HG02759 (cell line): ENCODE data around the gene ADARB1.

Experiments used
- ATAC-seq: cut with Tn5 transposase; IDR thresholded peaks from one replicate; pipeline ENCODE4 v1.9.1; 2021; ENCODE audit warnings: mild to moderate bottlenecking, moderate library complexity; ENCODE audit not compliant: unreplicated experiment

ADARB1 gene

GRCh38 chr21:45146801-45147200 lies 72.4 kb downstream of the ADARB1 start:
- ATAC-seq: no peak

- no peak for ATAC-seq
Observed at GRCh38 chr21:45147473-45148315, 73.3 kb downstream of the ADARB1 start.

DNA sequence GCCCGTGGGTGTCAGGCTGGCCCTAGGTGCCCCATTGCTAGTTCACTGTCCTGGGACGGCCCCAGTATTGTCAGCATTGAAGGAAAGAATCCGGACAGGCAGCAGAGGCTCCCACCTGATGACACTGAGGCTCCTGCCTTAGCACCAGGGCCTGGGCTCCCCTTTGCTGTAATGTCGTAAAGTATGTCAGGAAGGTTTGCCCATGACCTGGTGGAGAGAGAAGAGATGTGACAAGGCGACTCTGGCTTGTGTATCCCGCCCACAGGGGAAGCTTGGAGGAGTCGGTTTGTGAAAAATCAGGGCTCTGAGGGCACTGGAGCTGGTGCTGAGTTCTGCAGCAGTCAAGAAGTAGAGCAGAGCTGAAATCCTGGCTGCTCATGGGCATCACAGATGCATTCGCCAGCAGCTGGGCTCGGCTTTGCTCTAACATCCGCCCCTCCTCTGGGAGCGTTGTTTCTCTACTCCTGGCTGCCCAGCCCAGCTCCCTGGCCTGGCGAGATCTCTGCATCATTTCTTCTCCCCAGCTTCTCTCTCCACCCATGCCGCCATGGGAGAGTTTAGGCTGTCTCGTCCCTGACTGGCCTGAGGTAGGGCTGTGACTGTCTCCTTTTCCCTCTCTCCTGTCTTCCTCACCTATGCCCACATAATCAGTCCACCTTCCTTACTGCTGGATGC lies 74.1 kb downstream of the ADARB1 start:
- no peak for ATAC-seq

GRCh38 chr21:45149021-45149420 lies 74.6 kb downstream of the ADARB1 start:
- ATAC-seq: no peak

DNA sequence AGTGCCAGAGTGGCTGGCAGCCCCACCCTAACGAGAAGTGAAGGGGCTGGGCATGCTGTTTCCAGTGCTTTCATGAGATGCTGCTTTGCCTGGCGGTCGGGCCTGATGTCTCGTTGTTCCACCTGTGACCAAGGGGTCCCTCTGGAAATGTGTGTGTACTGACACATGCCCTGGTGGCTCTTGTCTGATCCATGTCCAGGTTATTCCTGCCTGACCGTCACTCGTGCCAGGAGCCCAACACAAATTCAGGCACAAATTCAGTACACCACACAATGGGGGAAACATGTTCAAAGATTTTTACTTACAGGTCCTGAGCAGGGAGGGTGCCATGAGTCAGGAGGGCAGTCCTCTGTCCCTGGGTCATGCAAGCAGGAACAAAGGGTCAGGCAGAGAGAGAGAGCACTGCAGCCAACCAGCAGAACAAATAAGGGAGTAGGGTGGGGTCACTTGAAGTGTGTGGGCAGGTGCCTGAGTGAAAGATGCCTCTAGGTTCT lies 76.3 kb downstream of the ADARB1 start:
- ATAC-seq: no peak

GRCh38 chr21:45151445-45152160 lies 77.2 kb downstream of the ADARB1 start:
- no peak for ATAC-seq

- ATAC-seq: no peak
Observed at GRCh38 chr21:45152265-45152746, 77.9 kb downstream of the ADARB1 start.

- no peak for ATAC-seq
Observed at GRCh38 chr21:45153358-45154318, 79.3 kb downstream of the ADARB1 start.

GRCh38 chr21:45154511-45155508 lies 80.4 kb downstream of the ADARB1 start:
- ATAC-seq: no peak

GRCh38 chr21:45155910-45156309 lies 81.5 kb downstream of the ADARB1 start:
- no peak for ATAC-seq

DNA sequence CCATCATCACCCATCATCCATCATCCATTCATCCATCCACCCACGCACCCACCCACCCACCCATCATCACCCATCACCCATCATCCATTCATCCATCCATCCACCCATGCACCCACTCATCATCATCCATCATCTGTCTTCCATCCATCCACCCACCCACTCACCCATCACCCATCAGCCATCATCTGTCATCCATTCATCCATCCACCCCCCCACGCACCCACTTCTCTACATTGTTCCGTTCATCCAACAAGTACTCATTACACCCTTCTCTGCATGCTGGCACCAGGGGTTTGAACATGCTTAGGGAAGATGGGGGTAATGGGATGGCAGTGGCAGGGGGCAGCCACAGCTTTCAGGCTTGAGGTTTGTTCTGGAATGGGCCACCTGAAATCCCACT lies 82.1 kb downstream of the ADARB1 start:
- no peak for ATAC-seq

- ATAC-seq: no peak
Observed at GRCh38 chr21:45157932-45158331, 83.6 kb downstream of the ADARB1 start.

DNA sequence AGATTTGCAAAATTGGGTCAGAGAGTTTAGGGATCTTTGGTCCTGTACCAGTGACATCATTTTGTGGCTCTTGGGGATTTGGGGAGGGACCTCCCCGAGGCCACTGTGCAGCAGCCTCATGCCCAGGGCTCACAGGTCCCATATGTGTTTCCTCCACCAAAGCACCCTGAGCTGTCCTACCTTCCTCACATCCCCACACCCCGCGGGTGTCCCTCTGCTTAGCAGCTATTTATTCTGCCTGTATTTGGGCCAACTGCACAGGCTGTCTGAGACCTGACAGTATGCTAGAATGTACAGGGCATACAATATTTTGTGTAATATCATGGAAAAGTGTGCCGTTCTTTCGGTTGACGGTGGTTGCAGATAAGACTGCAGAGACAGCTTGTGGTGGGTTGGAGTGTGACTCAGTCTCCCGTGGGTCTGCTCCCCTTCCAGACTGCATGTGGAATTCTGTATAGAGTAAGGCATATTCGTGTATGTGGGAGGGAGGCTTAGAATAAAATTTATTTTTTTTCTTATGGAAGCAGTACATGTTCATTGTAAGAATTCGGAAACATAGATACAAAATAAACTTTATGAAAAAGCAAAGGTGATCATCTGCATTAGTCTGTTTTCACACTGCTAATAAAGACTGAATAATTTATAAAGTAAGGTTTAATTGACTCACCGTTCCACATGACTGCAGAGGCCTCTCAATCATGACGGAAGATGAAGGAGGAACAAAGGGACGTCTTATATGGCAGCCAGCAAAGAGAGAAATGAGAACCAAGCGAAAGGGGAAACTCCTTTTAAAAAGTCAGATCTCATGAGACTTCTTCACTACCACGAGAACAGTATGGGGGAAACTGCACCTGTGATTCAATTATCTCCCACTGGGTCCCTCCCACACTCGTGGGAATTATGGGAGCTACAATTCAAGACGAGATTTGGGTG lies 84.4 kb downstream of the ADARB1 start:
- ATAC-seq: no peak

DNA sequence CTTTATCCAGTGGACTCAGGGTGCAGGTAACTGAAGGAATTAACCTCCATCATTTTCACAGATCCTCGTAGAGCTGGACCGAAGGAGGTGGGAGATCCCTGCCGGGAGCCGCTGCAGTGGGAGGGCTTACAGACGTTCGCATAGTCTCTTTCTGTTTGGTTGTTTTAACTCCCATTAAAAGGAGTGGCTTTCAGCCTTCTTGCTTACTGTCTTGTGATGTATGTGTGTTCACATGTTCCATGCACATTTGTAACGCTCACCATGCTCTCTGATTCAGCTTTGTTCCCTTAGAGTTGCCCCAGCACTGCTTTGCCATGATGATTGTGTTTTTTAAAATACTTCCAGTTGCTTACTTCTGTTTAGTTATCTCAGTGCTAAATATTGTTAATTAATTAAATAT lies 85.8 kb downstream of the ADARB1 start:
- no peak for ATAC-seq

DNA sequence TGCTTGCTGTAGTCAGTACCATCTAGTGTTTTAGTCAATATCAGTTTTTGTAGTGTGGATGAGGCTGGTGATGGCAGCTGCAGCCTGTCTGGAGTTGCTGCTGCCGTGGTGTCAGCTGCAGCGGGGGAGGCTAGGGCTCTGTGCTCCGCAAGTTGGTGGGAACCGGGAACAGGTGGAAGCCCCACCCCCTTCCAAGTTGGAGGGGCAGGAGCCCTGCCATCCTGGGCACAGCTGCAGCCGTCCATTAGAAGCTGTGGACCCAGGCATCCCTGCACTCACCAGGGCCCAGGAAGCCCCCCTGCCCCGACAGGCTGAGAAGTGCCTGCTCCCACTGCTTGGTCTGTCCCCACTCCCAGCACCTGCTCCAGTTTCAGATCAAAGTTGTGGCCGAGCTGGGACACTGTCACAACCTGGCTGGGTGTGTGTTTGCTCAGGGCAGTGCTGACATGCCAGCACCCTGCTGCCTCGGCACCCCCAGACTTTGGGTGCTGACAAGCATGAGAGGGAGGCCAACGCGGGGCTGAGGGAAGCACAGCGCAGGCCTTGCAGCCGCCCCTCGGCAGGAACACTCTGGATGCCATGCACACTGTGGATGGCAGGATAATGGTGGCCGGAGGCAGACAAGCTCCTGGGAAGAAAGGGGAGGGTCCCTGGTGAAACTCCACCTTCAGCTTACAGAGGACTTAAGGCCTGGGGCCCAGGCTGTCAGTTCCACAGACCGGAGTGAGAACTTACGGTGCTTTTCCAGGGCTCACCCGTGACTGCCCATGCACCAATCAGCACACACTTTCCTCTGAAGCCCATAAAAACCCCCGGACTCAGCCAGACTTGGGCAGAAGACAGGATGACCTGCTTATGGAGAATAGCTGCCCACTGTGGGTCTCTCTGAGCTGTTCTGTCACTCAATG lies 86.9 kb downstream of the ADARB1 start:
- ATAC-seq: no peak

DNA sequence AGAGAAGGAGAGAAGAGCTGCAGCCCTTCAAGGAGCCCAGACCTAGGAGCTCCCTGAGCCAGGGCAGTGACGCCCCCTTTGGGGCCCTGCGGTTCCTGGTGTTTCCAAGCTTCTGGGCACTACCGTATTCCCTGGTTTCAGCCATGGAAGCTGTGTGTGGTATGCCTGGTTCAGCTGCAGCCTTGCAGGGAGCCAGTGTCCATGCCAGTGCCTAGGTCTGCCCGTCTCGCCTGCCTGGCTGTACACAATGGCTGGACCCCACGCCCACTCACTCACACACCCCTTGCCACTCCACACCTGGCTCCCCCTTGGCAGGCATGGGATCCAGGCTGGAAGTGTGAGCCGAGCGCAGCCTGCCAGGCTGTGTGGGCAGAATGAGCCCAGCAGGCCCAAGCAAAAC lies 87.7 kb downstream of the ADARB1 start:
- ATAC-seq: no peak

DNA sequence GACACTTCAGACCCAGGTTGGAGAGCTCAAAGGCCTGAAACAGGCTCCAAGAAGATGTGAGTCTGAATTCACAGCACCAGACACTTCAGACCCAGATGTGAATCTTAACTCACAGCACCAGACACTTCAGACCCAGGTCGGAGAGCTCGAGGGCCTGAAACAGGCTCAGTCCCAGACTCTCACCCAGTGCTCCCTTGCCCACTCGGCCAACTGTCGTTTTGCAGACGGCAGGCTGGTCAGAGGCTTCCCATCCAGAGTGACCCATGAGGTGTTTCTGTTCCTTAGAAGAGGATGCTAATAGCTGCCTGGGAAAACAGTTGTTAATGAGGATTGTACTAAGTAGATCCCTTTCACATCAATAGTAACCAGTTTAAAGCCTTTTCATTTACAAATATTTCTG lies 88.4 kb downstream of the ADARB1 start:
- ATAC-seq: no peak
